Mucosa of rectum (tissue), 2 donors: ENCODE data around the gene ATP1B4.
"Not testable (repeated sequence)": the region's sequence is repeated elsewhere in the genome, so short reads cannot be mapped to it uniquely, and the experiment has no call there.

Experiments used
- H3K27ac ChIP-seq, 2 donors: one replicate each; pipeline ENCODE4 v1.7.0; 2013; ENCODE audit warnings: inconsistent platforms in 2 of 2, low read depth in 2 of 2, low read length in 2 of 2
- H3K27me3 ChIP-seq, 2 donors: one replicate each; pipeline ENCODE4 v1.7.0; 2013; ENCODE audit warnings: low read length in 2 of 2; ENCODE audit not compliant: control insufficient read depth in 2 of 2, insufficient read depth in 2 of 2
- H3K36me3 ChIP-seq, 2 donors: one replicate each; pipeline ENCODE4 v1.7.0; 2013; ENCODE audit warnings: low read length in 2 of 2; ENCODE audit not compliant: control insufficient read depth in 2 of 2, insufficient read depth in 2 of 2
- H3K4me1 ChIP-seq, 2 donors: one replicate each; pipeline ENCODE4 v1.7.0; 2013; ENCODE audit warnings: low read length in 2 of 2, mild to moderate bottlenecking in 1 of 2; ENCODE audit not compliant: control insufficient read depth in 2 of 2, insufficient read depth in 2 of 2
- H3K4me3 ChIP-seq, 2 donors: one replicate each; pipeline ENCODE4 v1.7.0; 2013; ENCODE audit warnings: low read length in 2 of 2
- H3K9ac ChIP-seq, 2 donors: one replicate each; pipeline ENCODE4 v1.7.0; 2013; ENCODE audit warnings: low read length in 2 of 2, low read depth in 1 of 2, mild to moderate bottlenecking in 1 of 2
- H3K9me3 ChIP-seq, 2 donors: one replicate each; pipeline ENCODE4 v1.7.0; 2013; ENCODE audit warnings: low read length in 2 of 2; ENCODE audit not compliant: control insufficient read depth in 2 of 2
- donor health status: healthy.
- donor health status: Normal muscosa, but diverticular disease.

ATP1B4 gene

DNA sequence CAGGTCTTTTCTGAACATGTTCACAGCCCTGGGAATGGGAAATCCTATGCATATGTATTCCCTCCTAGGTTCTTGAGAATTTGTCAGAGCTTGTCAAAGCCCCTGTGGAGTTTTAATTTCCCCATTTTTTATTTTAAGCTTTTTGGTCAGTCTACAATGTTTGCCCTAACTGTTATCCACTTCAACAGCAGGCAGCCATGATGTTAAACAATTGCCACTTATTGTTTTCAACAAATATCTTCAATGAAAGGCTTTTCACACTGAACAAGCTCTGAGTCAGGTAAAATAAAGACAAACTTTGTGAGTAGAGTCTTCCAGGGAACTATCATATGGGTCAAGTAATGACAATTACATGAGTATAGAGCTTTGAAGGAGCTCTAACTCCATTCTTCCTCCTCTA is 25.0 kb upstream of the ATP1B4 start:
- Histone ChIP-seq H3K27ac (no peak overlapping the region), H3K9ac (no peak overlapping the region), H3K4me1 (no peaks in the 10 kb centered on the region), H3K27me3 (no peaks in the 10 kb centered on the region), H3K9me3 (peaks cover 2 to 9% of the 10 kb centered on the region in 2 donors), H3K4me3 (no peak overlapping the region), H3K36me3 (no peaks in the 10 kb centered on the region)

DNA sequence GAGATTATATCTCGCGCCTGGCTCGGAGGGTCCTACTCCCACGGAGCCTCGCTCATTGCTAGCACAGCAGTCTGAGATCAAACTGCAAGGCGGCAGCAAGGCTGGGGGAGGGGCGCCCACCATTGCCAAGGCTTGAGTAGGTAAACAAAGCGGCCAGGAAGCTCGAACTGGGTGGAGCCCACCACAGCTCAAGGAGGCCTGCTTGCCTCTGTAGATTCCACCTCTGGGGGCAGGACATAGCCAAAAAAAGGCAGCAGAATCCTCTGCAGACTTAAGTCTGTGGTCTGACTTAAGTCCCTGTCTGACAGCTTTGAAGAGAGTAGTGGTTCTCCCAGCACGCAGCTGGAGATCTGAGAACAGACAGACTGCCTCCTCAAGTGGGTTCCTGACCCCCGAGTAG is 17.3 kb upstream of the ATP1B4 start:
- H3K36me3 ChIP-seq, H3K27ac ChIP-seq: not testable (repeated sequence)

DNA sequence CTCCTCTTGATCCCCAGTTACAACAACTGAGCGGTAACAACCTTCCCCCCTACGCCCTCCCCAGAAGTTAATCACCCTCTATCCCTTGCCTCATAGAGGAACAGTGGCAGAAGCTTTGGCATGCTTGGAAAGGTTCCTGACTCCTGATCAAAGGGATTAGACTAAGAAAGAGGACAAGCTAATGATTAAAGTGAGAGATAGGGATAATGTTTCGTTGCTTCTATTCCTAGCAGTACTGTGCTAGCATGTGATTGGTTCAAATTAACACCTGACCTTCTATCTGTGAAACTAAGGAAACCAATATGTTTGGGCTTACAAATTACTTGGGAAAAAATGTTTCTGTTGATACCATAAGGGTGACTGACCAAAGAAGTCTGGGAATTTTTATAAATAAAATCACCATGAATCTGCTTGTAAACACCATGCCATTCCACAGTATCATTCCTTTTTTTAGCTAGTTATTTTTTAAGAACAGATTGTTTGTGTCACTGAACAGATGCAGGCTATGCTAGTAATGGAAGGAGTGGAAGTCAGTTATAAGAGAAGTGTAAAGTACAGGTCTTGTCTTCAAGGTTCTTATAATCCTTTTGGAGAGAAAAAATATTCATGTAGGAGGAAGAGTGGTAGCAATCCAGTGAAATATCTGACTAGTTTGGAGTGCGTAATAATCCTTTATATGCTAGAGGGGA is 11.3 kb upstream of the ATP1B4 start:
- Histone ChIP-seq H3K4me3 (no peak overlapping the region), H3K9ac (no peak overlapping the region), H3K4me1 (no peaks in the 10 kb centered on the region), H3K36me3 (no peaks in the 10 kb centered on the region), H3K27me3 (peaks cover 0 to 4% of the 10 kb centered on the region in 2 donors), H3K27ac (no peak overlapping the region), H3K9me3 (no peaks in the 10 kb centered on the region)

More for the DNA sequence above, 17.3 kb upstream of the ATP1B4 start:
- not testable (repeated sequence) for H3K27me3 ChIP-seq, H3K9me3 ChIP-seq, H3K4me3 ChIP-seq, H3K4me1 ChIP-seq, H3K9ac ChIP-seq

DNA sequence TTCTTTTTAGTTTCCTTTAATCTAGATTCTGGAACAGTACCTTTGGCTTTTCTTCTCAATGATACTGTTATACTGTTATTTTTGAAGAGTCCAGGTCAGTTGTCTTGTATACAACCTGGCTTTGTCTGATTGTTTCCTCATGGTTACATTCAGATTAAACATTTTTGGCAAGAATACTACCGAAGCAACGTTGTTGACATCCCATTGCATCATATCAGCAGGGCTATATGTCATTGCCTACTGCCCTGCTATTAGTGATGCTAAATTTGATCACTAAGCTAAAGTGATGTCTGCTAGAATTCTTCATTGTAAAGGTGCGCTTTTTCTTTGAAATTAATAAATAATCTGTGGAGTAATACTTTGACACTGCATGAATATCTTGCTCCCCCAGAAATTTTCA is 5.8 kb upstream of the ATP1B4 start:
- Histone ChIP-seq H3K4me1 (no peaks in the 10 kb centered on the region), H3K9ac (no peak overlapping the region), H3K27ac (no peak overlapping the region), H3K9me3 (no peaks in the 10 kb centered on the region), H3K27me3 (peaks cover 2 to 4% of the 10 kb centered on the region in 2 donors), H3K36me3 (no peaks in the 10 kb centered on the region), H3K4me3 (no peak overlapping the region)

DNA sequence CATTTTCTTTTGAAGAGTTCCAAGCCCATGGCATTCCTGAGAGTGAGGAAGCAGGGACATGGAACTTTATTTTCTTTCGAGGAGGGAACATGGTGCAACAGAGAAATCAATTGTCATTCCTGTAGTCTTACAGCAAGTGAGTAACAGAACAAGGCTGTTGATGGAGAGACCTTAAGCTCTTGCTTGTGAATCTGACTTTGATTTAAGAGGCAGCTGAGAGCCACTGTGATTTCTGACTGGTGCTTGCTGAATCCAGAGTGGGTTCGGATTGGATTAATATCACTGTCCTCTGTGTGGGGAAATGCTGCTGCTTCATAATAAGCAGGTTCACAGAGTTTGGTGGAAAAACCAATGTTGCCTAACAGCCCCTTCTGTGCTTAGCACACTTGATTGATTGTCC is 4.7 kb upstream of the ATP1B4 start:
- no peaks in the 10 kb centered on the region for H3K36me3 ChIP-seq
- H3K9ac ChIP-seq = no peak overlapping the region
- no peak overlapping the region for H3K4me3 ChIP-seq
- peaks cover 2 to 4% of the 10 kb centered on the region in 2 donors for H3K27me3 ChIP-seq
- H3K27ac ChIP-seq = no peak overlapping the region
- H3K9me3 ChIP-seq = no peaks in the 10 kb centered on the region
- no peaks in the 10 kb centered on the region for H3K4me1 ChIP-seq

DNA sequence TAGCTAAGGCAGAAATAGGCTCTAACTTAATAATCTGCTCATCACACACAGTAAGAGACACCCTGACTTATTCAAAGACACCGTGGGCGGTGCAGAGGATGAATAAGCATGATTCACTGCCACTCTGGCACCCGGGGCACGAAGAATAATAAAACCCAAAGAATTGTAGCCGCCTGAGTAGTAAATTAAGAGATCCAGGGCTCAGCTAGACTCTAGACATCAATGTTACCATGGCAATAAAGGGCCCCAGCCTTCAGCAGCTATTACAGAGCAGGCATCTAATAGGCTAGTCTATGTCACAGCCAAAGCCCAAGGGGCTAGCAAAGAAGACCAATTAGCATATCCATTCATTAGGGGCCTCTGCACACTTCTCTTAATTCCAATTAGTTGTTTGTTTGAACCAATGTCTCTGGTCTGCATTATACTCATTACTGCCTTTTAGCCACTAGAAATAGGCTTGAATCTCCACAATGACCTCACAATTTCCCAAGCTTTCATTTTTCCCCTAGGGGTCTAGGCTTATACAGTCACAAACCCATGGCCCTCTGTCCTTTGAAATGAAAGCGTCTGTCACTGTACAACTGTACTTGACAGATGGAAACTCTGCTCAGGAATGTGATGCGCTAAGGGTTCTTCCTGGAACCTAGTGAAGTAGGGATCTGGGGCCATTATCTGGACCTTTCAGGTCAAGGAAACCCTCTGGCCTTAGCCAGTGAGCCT is 3.0 kb upstream of the ATP1B4 start:
- H3K9me3 ChIP-seq = no peaks in the 10 kb centered on the region
- peaks cover 2 to 4% of the 10 kb centered on the region in 2 donors for H3K27me3 ChIP-seq
- no peak overlapping the region for H3K9ac ChIP-seq
- H3K4me1 ChIP-seq = no peaks in the 10 kb centered on the region
- no peak overlapping the region for H3K4me3 ChIP-seq
- no peaks in the 10 kb centered on the region for H3K36me3 ChIP-seq
- H3K27ac ChIP-seq = no peak overlapping the region

DNA sequence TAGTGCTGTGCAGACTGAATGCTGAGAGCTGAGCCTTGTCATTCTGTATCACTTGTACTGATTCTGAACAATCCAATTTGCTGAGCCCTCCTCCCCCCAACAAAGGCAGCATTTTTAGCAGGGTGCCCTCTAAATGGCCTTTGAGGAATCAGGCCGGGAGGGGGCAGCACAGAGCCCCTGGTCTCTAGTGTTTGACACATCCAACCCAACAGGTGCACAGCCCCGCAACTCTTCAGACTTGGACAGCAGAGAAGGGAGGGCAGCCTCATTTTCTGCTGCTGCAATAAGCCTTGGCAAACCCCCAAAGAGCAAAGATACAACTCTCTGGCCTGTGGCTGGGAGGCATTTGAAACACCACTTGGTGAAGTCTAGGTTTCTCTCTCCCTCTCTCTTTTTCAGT is 3.4 kb downstream of the ATP1B4 start:
- Histone ChIP-seq H3K4me1 (no peaks in the 10 kb centered on the region), H3K36me3 (no peaks in the 10 kb centered on the region), H3K4me3 (no peak overlapping the region), H3K9me3 (no peaks in the 10 kb centered on the region), H3K9ac (no peak overlapping the region), H3K27me3 (peaks cover 0 to 2% of the 10 kb centered on the region in 2 donors), H3K27ac (no peak overlapping the region)

DNA sequence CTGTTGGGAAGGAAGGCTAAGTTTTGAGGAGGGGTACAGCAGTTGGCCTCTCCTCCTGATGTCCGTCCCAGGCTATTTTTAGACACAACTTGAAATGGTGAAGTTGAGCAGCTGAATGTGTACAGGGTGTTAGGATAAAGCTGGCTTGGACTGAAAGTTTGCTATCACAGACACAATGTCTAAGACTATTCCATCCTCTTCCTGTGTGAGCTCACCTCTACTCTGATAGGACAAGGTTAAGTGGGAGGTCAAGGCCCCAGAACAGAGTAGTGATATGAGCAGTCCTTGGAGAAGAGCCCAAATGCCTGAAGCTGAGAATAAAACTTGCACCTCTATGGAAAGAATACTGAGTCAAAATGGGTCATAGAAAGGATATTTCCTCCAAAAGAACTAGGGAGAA is 4.1 kb downstream of the ATP1B4 start:
- H3K9ac ChIP-seq = no peak overlapping the region
- H3K9me3 ChIP-seq = no peaks in the 10 kb centered on the region
- no peak overlapping the region for H3K27ac ChIP-seq
- peaks cover 0 to 2% of the 10 kb centered on the region in 2 donors for H3K27me3 ChIP-seq
- no peaks in the 10 kb centered on the region for H3K36me3 ChIP-seq
- H3K4me1 ChIP-seq = no peaks in the 10 kb centered on the region
- H3K4me3 ChIP-seq = no peak overlapping the region

DNA sequence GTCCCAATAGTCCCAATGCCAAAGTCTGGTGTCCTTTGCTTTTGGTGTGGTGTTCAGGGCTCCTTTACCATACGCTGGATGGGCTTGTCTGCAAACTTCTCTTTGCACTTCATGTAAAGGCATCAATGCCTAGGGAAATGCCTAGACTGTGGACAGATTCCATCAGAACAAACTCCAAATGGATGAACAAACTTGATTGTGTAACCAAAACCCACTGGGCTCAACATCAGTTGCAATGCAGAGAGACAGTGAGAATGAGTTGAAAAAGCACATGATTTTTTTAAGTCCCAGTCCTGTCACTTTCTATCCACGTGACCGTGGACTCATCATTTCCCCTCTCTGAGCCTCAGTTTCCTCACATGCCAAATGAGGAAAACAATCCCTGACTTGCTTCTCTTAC is 4.9 kb downstream of the ATP1B4 start:
- no peak overlapping the region for H3K9ac ChIP-seq
- no peak overlapping the region for H3K4me3 ChIP-seq
- H3K9me3 ChIP-seq = no peaks in the 10 kb centered on the region
- no peaks in the 10 kb centered on the region for H3K4me1 ChIP-seq
- peaks cover 0 to 2% of the 10 kb centered on the region in 2 donors for H3K27me3 ChIP-seq
- no peaks in the 10 kb centered on the region for H3K36me3 ChIP-seq
- no peak overlapping the region for H3K27ac ChIP-seq

DNA sequence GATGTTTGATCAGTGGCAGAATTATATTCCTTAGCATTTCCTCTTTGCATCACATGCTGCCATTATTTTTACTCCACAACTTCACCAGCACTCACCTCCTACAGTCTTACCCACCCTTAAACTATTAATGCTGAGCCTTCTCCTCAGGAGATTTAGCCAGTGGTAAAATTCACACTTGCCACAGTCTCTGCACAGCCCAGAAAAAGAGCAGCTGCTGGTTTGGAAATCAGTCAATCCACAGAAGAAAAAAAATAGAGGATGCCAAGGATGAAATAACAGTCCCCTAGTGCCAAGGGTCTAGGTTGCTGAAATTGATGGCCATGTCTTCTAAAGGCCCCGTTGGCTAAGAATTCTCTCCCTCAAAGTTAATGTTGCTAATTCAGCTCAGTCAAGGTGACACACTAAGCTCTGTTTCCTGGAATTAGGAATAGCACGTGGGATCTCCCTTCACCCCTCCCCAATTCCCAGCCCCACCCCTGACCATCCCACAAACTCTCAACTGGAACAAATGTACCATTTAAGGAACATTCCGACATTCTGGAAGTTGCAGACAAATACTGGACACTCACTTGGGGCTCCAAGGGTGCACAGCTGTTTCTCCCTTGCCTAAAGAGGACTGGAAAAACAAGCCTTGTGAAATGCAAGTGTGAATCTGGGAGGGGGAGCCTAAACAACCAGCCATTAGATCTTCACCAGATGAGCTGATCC is 5.7 kb downstream of the ATP1B4 start:
- peaks cover 0 to 2% of the 10 kb centered on the region in 2 donors for H3K27me3 ChIP-seq
- no peaks in the 10 kb centered on the region for H3K9me3 ChIP-seq
- no peaks in the 10 kb centered on the region for H3K4me1 ChIP-seq
- H3K36me3 ChIP-seq = no peaks in the 10 kb centered on the region
- H3K27ac ChIP-seq = no peak overlapping the region
- no peak overlapping the region for H3K4me3 ChIP-seq
- no peak overlapping the region for H3K9ac ChIP-seq
